Osteocyte (in vitro differentiated cells): ENCODE data around the gene SNX1. TPM values are rescaled to one million over a fixed set of nuclear protein-coding genes. Genes with fewer than 3 reads are reported as not detected.
"Not testable (repeated sequence)": the region's sequence is repeated elsewhere in the genome, so short reads cannot be mapped to it uniquely, and the experiment has no call there.

ENCODE experiments used
- DNase-seq: peaks from one replicate; pipeline ENCODE4 v3.0.0; 2021; ENCODE audit warnings: mixed read lengths; ENCODE audit not compliant: unreplicated experiment; ENCODE audit errors: extremely low spot score
- H3K27ac Mint-ChIP-seq: one replicate; pipeline ENCODE4 v1.8.0; 2021; ENCODE audit warnings: mild to moderate bottlenecking, mixed read lengths; ENCODE audit not compliant: unreplicated experiment
- H3K27me3 Mint-ChIP-seq: one replicate; pipeline ENCODE4 v1.8.0; 2021; ENCODE audit warnings: mixed read lengths; ENCODE audit not compliant: unreplicated experiment
- H3K36me3 Mint-ChIP-seq: one replicate; pipeline ENCODE4 v1.8.0; 2021; ENCODE audit warnings: mixed read lengths; ENCODE audit not compliant: unreplicated experiment
- H3K4me1 Mint-ChIP-seq: one replicate; pipeline ENCODE4 v1.8.0; 2021; ENCODE audit warnings: mixed read lengths; ENCODE audit not compliant: unreplicated experiment
- H3K4me3 Mint-ChIP-seq: one replicate; pipeline ENCODE4 v1.8.0; 2021; ENCODE audit warnings: mild to moderate bottlenecking, moderate library complexity, mixed read lengths; ENCODE audit not compliant: unreplicated experiment
- H3K9me3 Mint-ChIP-seq: one replicate; pipeline ENCODE4 v1.8.0; 2021; ENCODE audit warnings: mixed read lengths; ENCODE audit not compliant: unreplicated experiment
- CTCF ChIP-seq: fragments of 200-600 bp; sonication (generic); IDR thresholded peaks from 2 replicates; pipeline ENCODE4 v1.5.0; 2021; ENCODE audit warnings: antibody characterized with exemption, mild to moderate bottlenecking, moderate library complexity
- total RNA-seq: library from RNA; stranded (reverse); gene quantifications from 2 replicates; pipeline ENCODE4 v1.2.1, GENCODE V29; 2021

The SNX1 gene
- total RNA-seq, 1 donor from 2014 or later: 101 TPM

DNA sequence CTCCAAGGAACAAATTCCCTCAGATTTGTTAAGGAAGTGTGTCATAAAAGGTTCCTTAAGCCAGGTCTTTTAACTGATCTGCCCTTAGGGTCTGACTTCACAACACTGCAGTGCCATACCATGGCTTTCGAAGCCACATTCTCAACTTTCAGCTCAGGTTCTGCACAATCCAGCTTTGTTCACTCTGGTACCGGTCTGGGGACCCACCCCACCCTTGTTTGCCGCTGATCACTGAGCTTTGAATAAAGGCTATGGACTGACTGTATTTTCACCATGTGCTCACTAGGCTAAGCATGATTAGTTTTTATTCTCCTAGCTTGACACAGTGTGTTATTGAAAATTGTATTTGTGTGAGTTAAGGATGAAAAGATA lies 15.9 kb downstream of the SNX1 start:
- no peaks in the 10 kb centered on the region for H3K27me3 Mint-ChIP-seq
- peaks cover 26% of the 10 kb centered on the region for H3K36me3 Mint-ChIP-seq
- H3K27ac Mint-ChIP-seq: peak overlapping the region; percentile 38

DNA sequence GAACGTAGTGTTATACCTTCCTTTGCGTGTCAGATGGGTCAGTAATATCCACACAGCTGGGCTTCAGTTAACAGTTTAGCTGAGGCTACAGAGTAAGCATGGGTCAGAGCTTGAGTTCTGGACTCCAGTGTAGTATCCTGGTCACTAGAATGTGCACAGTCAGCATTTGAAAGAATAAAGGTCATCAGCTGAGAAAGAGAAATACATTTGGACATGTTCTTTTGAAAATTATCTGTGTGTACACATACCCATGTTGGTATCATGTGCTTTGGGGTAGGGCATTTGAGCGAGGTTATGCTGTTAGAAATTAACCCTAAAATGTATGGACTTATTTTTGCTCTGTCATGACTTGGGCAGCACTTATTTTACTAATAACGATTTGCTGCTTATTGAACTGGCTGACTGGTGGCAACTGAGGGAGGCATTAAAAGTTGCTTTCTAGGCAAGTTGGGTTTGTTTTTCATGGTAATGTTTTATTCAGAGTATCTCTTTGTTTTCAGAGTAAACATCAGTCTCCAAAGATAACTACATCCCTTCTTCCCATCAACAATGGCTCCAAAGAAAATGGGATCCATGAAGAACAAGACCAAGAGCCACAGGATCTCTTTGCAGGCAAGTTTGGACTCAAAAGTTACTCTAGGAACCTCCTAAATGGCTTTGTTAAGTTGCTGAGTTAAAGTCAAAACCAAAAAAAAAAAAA lies 16.4 kb downstream of the SNX1 start:
- TF ChIP-seq CTCF: no peak
- Mint-ChIP-seq H3K4me1 (peaks cover 20% of the 10 kb centered on the region), H3K27ac (peak overlapping the region; percentile 38), H3K36me3 (peaks cover 27% of the 10 kb centered on the region), H3K27me3 (no peaks in the 10 kb centered on the region), H3K4me3 (no peak overlapping the region), H3K9me3 (no peaks in the 10 kb centered on the region)
- no peak for DNase-seq

More for the DNA sequence above, 15.9 kb downstream of the SNX1 start:
- Mint-ChIP-seq H3K9me3 (no peaks in the 10 kb centered on the region), H3K4me3 (no peak overlapping the region), H3K4me1 (peaks cover 20% of the 10 kb centered on the region)
- no peak for TF ChIP-seq CTCF
- DNase-seq: no peak

DNA sequence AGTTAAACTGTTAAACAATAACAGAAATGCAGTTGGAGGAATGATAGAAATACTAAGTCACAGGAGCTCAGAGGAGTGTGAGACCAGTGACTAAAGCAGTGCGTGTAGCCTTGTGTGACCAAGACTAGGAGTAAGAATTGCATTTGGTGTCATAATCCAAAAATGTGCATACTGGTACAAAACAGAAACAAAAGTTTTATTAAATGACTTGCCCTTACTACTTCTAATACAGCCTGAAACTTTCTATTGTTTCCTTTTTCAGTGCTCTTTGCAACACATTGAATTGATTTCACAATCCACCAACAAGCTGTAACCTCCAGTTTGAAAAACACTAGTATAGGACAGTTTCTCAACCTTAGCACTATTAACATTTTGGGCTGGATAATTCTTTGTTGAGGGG lies 17.1 kb downstream of the SNX1 start:
- H3K27ac Mint-ChIP-seq: no peak overlapping the region
- H3K4me3 Mint-ChIP-seq: no peak overlapping the region
- peaks cover 20% of the 10 kb centered on the region for H3K4me1 Mint-ChIP-seq
- DNase-seq: no peak
- H3K36me3 Mint-ChIP-seq: peaks cover 30% of the 10 kb centered on the region
- H3K27me3 Mint-ChIP-seq: no peaks in the 10 kb centered on the region
- H3K9me3 Mint-ChIP-seq: no peaks in the 10 kb centered on the region
- TF ChIP-seq CTCF: no peak

DNA sequence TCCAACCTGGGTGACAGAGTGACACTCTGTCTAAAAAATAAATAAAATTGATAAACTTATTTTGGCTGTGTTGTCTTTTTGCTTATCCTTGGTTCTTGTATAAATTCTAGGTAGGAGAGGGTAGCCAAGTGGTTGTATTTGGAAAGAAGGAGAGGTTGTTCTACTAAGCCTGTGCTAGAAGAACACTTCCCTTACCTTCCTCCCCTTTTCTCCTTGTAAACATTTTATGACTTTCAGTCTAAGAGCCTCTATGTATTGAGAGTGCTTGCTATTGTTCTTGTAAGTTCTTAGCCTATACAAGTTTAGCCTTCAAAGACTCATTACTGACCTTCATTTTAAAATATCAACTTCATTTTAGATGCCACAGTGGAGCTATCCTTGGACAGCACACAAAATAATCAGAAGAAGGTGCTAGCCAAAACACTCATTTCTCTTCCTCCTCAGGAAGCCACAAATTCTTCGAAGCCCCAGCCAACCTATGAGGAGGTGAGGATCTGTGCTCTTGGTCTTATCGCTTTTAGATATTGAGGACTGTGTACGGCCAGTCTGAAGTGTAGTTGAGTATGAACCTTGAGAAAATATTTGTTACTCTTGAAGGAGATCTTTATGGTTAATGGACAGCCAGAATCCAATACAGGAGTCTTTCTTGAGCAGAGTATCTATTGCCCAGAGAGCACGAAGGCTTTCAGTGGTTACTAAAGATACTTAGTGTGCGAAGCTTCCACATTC lies 22.1 kb downstream of the SNX1 start:
- Mint-ChIP-seq H3K9me3 (no peaks in the 10 kb centered on the region), H3K27ac (no peak overlapping the region), H3K27me3 (no peaks in the 10 kb centered on the region), H3K36me3 (peaks cover 46% of the 10 kb centered on the region), H3K4me3 (no peak overlapping the region), H3K4me1 (no peaks in the 10 kb centered on the region)
- DNase-seq: no peak
- no peak for TF ChIP-seq CTCF

DNA sequence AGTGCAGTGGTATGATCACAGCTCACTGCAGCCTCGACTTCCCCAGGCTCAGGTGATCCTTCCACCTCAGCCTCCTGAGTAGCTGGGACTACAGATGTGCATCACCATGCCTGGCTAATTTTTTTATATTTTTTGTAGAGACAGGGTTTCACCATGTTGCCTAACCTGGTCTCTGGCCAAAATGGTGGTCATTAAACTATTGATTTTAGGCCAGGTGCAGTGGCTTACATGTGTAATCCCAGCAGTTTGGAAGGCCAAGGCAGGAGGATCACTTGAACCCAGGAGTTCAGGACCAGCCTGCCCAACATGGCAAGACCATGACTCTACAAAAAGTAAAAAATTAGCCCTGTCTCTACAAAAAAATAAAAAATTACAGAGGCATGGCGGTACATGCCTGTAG lies 24.5 kb downstream of the SNX1 start:
- H3K4me3 Mint-ChIP-seq, H3K27me3 Mint-ChIP-seq, H3K4me1 Mint-ChIP-seq, DNase-seq, H3K27ac Mint-ChIP-seq, H3K9me3 Mint-ChIP-seq: not testable (repeated sequence)
- peaks cover 40% of the 10 kb centered on the region for H3K36me3 Mint-ChIP-seq
